Osteocyte (in vitro differentiated cells): Measurements from ENCODE around the gene CNR1. TPM values are rescaled to one million over a fixed set of nuclear protein-coding genes. Genes with fewer than 3 reads are reported as not detected.
A peak's percentile ranks its signal among the peaks of the same experiment; 100 is the strongest.

Experiments
- DNase-seq: peaks from one replicate; pipeline ENCODE4 v3.0.0; 2021; ENCODE audit warnings: mixed read lengths; ENCODE audit not compliant: unreplicated experiment; ENCODE audit errors: extremely low spot score
- H3K27ac Mint-ChIP-seq: one replicate; pipeline ENCODE4 v1.8.0; 2021; ENCODE audit warnings: mild to moderate bottlenecking, mixed read lengths; ENCODE audit not compliant: unreplicated experiment
- H3K27me3 Mint-ChIP-seq: one replicate; pipeline ENCODE4 v1.8.0; 2021; ENCODE audit warnings: mixed read lengths; ENCODE audit not compliant: unreplicated experiment
- H3K36me3 Mint-ChIP-seq: one replicate; pipeline ENCODE4 v1.8.0; 2021; ENCODE audit warnings: mixed read lengths; ENCODE audit not compliant: unreplicated experiment
- H3K4me1 Mint-ChIP-seq: one replicate; pipeline ENCODE4 v1.8.0; 2021; ENCODE audit warnings: mixed read lengths; ENCODE audit not compliant: unreplicated experiment
- H3K4me3 Mint-ChIP-seq: one replicate; pipeline ENCODE4 v1.8.0; 2021; ENCODE audit warnings: mild to moderate bottlenecking, moderate library complexity, mixed read lengths; ENCODE audit not compliant: unreplicated experiment
- H3K9me3 Mint-ChIP-seq: one replicate; pipeline ENCODE4 v1.8.0; 2021; ENCODE audit warnings: mixed read lengths; ENCODE audit not compliant: unreplicated experiment
- CTCF ChIP-seq: fragments of 200-600 bp; sonication (generic); IDR thresholded peaks from 2 replicates; pipeline ENCODE4 v1.5.0; 2021; ENCODE audit warnings: antibody characterized with exemption, mild to moderate bottlenecking, moderate library complexity
- total RNA-seq: library from RNA; stranded (reverse); gene quantifications from 2 replicates; pipeline ENCODE4 v1.2.1, GENCODE V29; 2021

Gene CNR1
- total RNA-seq, 1 donor from 2014 or later: not detected

GRCh38 chr6:88171312-88171711 lies 5.2 kb upstream of the CNR1 start:
- H3K9me3 Mint-ChIP-seq: no peaks in the 10 kb centered on the region
- no peak overlapping the region for H3K4me3 Mint-ChIP-seq
- H3K36me3 Mint-ChIP-seq: peaks cover 4% of the 10 kb centered on the region
- peaks cover 4% of the 10 kb centered on the region for H3K4me1 Mint-ChIP-seq
- no peak for TF ChIP-seq CTCF
- no peak for DNase-seq
- H3K27me3 Mint-ChIP-seq: peaks cover 39% of the 10 kb centered on the region
- no peak overlapping the region for H3K27ac Mint-ChIP-seq

DNA sequence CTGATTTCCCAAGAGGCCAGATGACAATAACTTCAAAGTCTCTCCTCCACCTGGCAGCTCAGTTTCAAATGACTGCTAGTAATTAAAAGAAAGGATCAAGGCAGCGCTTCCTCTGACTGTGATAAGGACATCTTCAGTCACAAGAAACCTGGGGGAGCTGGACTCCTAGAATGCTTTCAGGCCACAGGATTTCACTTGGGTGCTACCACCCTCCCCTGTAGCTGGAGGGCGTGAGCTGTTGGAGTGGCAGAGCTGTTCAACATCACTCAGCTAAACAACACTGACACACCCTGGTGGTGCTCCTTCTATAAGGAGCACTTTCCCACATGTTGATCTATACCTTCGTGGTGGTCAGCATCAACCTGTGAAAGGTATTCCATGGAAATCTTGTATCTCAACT lies 2.2 kb upstream of the CNR1 start:
- no peak for TF ChIP-seq CTCF
- H3K36me3 Mint-ChIP-seq: peaks cover 4% of the 10 kb centered on the region
- peaks cover 61% of the 10 kb centered on the region for H3K27me3 Mint-ChIP-seq
- peaks cover 9% of the 10 kb centered on the region for H3K4me1 Mint-ChIP-seq
- no peak overlapping the region for H3K27ac Mint-ChIP-seq
- no peak overlapping the region for H3K4me3 Mint-ChIP-seq
- H3K9me3 Mint-ChIP-seq: no peaks in the 10 kb centered on the region
- DNase-seq: no peak

DNA sequence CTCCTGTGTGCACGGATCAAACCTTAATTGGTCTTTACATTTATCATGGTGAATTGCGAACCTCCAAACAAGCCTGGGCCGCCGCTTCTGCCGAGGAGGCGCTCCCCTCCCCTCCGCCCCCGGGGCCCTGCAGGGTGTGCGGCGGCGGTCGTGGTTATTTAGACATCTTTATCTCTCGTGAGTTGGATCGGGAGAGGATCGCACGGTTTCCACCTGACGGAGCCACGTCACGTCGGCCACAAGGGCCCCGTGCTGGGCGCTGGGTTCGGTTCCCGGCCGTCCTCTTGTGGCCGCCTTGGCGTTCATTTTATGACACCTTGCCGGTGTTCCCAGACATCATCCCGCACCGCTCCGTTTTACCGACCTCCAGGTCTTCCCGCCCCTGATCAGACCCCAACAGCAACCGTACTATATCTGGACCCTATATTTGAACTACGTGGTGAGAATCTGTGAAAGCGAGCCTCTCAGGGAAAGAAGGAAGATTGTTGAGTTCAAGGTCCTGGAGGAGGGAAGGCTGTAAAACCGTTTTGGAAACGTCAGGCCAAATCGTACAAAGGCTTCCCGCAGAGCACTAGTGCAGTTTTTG lies 1.3 kb upstream of the CNR1 start:
- peaks cover 64% of the 10 kb centered on the region for H3K27me3 Mint-ChIP-seq
- H3K4me1 Mint-ChIP-seq: peaks cover 9% of the 10 kb centered on the region
- H3K36me3 Mint-ChIP-seq: peaks cover 4% of the 10 kb centered on the region
- no peak for DNase-seq
- peak overlapping the region; percentile 43 for H3K4me3 Mint-ChIP-seq
- no peak overlapping the region for H3K27ac Mint-ChIP-seq
- TF ChIP-seq CTCF: no peak
- H3K9me3 Mint-ChIP-seq: no peaks in the 10 kb centered on the region

- peak overlapping the region; percentile 70 for H3K4me3 Mint-ChIP-seq
- no peak for TF ChIP-seq CTCF
- H3K27ac Mint-ChIP-seq: no peak overlapping the region
- peaks cover 9% of the 10 kb centered on the region for H3K4me1 Mint-ChIP-seq
- peaks cover 4% of the 10 kb centered on the region for H3K36me3 Mint-ChIP-seq
- no peaks in the 10 kb centered on the region for H3K9me3 Mint-ChIP-seq
- no peak for DNase-seq
- H3K27me3 Mint-ChIP-seq: peaks cover 67% of the 10 kb centered on the region
Measured at GRCh38 chr6:88166493-88167351, 575 bp upstream of the CNR1 start.

- Mint-ChIP-seq H3K9me3 (no peaks in the 10 kb centered on the region), H3K27ac (no peak overlapping the region), H3K27me3 (peaks cover 70% of the 10 kb centered on the region), H3K36me3 (peaks cover 4% of the 10 kb centered on the region), H3K4me1 (peaks cover 9% of the 10 kb centered on the region), H3K4me3 (peak overlapping the region; percentile 67)
- TF ChIP-seq CTCF: no peak
- DNase-seq: no peak
Measured at GRCh38 chr6:88165087-88165843, 882 bp downstream of the CNR1 start.
